ENCODE measurements around the gene NES.

DNA sequence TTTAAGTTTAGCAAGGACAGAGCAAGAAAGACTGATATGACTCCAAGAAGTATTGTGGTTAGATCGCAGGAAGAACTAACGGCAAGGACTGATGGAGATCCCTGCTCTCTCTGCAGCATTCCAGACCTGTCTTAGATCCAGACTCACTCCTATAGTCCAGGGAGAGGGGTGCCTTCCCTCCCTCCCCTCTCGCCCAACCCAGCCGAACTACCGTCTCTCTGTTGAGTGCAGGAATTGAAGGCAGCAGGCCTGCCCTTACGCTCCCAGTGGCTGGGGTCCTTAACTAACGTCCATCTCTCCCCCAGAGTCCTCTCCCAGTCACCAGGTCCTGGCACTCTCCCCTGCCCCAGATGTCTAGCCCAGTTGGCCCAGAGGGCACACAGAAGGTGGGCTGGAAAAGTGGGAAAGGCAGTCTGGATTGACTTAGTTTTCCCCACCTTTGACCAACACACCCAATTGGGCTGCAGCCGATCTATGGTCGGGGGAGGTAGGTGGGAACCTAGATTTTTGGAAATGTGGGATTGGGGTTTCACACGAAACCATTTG lies 27.0 kb upstream of the NES start:
- TF ChIP-seq, protein P1, sequence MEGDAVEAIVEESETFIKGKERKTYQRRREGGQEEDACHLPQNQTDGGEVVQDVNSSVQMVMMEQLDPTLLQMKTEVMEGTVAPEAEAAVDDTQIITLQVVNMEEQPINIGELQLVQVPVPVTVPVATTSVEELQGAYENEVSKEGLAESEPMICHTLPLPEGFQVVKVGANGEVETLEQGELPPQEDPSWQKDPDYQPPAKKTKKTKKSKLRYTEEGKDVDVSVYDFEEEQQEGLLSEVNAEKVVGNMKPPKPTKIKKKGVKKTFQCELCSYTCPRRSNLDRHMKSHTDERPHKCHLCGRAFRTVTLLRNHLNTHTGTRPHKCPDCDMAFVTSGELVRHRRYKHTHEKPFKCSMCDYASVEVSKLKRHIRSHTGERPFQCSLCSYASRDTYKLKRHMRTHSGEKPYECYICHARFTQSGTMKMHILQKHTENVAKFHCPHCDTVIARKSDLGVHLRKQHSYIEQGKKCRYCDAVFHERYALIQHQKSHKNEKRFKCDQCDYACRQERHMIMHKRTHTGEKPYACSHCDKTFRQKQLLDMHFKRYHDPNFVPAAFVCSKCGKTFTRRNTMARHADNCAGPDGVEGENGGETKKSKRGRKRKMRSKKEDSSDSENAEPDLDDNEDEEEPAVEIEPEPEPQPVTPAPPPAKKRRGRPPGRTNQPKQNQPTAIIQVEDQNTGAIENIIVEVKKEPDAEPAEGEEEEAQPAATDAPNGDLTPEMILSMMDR (IDR thresholded peaks at IDR 0.05; ENCODE audit: borderline replicate concordance, extremely low read depth, low read length, poor library complexity, severe bottlenecking), result no peak
- TF ChIP-seq EZH2 (IDR thresholded peaks at IDR 0.05; ENCODE audit: borderline replicate concordance, low read depth, low read length, severe bottlenecking), result no peak

Measured in DND-41 (cell line).